Spleen (tissue), 7 donors: ENCODE measurements around the gene LRCH4.

Experiments used
- CTCF ChIP-seq, 11 experiments: fragments of 200-600 bp in 7 of 11; fragments of 450-650 bp in 4 of 11; sonication (generic) in 4 of 11; IDR thresholded peaks in 8 of 11; conservative IDR thresholded peaks in 3 of 11; 1 replicate in 7 of 11; 2 replicates in 4 of 11; pipeline versions ENCODE4 v1.4.0 to v1.8.0; 2016 to 2021; ENCODE audit warnings: antibody characterized with exemption in 11 of 11, inconsistent platforms in 4 of 11, mild to moderate bottlenecking in 1 of 11
- POLR2A ChIP-seq, 3 donors: fragments of 450-650 bp; IDR thresholded peaks; one replicate each; pipeline ENCODE4 v1.5.1; 2017; ENCODE audit warnings: antibody characterized with exemption in 3 of 3, mild to moderate bottlenecking in 1 of 3
- POLR2AphosphoS5 ChIP-seq, 3 donors: sonication (generic); formaldehyde crosslinking; IDR thresholded peaks; one replicate each; pipeline ENCODE4 v1.5.1; 2017; ENCODE audit warnings: antibody characterized with exemption in 3 of 3
- donor health status: DM: no; HTN: no; CAD: no; lungs with moderate emphysema.
- donor health status: DM: no; HTN: no; CAD: no.
- donor health status: DM: no; HTN: no; CAD: no.

GRCh38 chr7:100555701-100556100 lies 30.2 kb downstream of the LRCH4 start:
- no peak for TF ChIP-seq POLR2AphosphoS5 (IDR thresholded peaks at IDR 0.05)
- no peak for TF ChIP-seq CTCF (IDR thresholded peaks at IDR 0.05 in 8 of 11, conservative IDR thresholded peaks at IDR 0.05 in 3 of 11)
- TF ChIP-seq POLR2A (IDR thresholded peaks at IDR 0.05), result no peak
